T47D (cell line): Measurements from ENCODE around the gene SGMS1.

Experiments used
- DNase-seq, 2 experiments: peaks; one replicate each; pipeline versions ENCODE4 v3.0.0 to v3.0.0-alpha.2; 2011 to 2012; ENCODE audit warnings: low read depth in 1 of 2, low spot score in 1 of 2
- JUND ChIP-seq: IDR thresholded peaks from 2 replicates; pipeline ENCODE4 v1.6.1; 2012; ENCODE audit warnings: low read depth
- in situ Hi-C: cut with HindIII; loops from 2 replicates; pipeline ENCODE4 v1.10.0; 2016; ENCODE audit warnings: low sequenced_read_pairs, low pct_unique_long_range_greater_than_20kb

SGMS1 gene

DNA sequence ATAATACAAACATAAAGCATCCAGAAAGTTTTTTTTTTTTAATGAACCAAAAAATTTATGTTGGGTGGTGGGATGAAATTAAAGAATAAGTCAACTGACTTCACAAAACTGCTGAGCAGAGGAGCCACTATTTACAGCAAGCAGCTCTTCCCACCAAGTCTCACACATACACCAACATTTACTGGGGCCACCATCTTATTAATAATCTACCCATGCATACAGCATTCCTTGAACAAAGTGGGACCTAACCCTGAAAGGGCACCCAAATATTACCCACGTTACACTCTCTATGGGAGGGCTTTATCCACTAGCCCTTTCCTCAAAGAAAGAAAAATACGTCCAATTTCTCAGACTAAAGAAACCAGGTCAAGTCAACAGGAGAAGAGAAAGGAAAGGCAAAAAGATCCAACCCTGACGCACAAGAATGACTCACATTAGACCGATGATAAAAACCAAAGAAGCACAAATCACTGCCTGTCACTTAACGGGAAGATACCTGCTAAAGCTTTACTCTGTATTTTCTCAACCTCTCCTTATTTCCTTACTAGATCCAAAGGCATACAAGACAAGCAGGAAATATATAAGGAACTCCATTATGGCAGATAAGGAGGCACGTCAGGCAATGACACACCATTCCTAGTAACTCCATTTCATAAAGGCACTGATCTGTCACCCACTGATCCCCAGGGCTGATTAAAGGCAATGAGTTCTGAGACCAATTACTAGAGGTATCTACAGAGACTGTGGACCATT, 230.6 kb downstream of the SGMS1 start:
- in situ Hi-C loops: no loop called here
- DNase-seq: no peak
- TF ChIP-seq JUND: no peak

DNA sequence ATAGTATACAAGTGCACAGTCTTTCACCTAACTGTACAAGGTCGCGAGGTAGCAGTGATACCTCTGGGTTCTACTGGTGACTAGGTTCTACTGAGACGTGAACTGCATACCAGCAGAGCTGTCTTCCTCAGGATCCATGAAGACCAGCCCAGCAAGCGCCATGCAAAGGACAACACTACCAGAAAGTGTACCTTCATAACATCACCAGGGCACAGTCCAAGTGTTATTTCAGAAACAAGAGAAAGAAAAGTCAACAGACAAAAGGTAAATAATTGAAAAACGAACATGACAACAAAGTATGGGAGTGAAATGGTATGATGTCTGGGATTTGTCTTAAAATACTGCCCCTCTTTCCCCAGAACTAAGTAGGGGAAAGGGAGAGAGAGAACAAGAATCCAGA, 231.3 kb downstream of the SGMS1 start:
- DNase-seq: no peak
- in situ Hi-C loops: no loop called here
- TF ChIP-seq JUND: no peak

DNA sequence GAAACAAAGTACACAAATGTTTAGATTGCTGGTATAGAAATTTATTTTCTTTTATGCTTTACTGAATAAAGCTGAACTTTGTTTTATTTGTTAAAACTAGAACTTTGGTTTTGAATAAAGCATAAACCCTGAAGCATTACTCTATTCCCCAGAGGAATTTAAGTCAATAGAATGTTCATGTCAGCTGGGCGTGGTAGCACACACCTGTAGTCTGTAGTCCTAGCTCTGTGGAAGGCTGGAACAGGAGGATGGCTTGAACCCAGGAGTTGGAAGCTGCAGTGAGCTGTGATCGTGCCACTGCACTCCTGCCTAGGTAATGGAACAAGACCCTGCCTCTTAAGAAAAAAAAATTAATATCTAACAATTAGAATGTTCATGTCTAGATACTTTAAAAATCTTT, 233.5 kb downstream of the SGMS1 start:
- in situ Hi-C loops: no loop called here
- no peak for TF ChIP-seq JUND
- DNase-seq: no peak

DNA sequence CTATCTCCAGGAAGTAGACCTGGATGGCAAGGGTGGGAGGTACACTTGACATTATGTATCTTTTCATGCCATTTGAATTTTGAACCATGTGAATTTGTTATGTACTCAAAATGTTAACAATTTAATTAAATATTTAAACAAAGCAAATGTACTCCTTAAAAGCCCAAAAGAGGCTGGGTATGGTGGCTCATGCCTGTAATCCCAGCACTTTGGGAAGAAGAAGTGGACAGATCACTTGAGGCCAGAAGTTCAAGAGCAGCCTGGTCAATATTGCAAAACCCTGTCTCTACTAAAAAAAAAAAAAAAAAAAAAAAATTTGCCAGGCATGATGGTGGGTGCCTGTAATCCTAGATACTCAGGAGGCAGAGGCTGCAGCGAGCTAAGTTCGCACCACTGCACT, 235.6 kb downstream of the SGMS1 start:
- TF ChIP-seq JUND: no peak
- in situ Hi-C loops: no loop called here
- DNase-seq: no peak

DNA sequence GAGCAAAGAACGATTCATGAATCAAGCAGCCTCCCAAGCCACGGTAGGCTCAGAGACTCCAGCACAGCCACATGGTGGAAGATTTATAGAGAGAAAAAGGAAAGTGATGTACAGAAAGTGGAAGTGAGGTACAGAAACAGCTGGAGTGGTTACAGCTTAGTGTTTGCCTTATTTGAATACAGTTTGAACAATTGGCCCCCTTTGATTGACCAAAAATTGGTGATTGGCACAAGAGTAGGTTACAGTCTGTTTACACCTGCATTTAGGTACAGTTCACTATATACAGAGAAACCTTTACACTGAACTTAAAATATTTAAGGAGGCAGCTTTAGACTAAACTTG, 236.1 kb downstream of the SGMS1 start:
- TF ChIP-seq JUND: no peak

DNA sequence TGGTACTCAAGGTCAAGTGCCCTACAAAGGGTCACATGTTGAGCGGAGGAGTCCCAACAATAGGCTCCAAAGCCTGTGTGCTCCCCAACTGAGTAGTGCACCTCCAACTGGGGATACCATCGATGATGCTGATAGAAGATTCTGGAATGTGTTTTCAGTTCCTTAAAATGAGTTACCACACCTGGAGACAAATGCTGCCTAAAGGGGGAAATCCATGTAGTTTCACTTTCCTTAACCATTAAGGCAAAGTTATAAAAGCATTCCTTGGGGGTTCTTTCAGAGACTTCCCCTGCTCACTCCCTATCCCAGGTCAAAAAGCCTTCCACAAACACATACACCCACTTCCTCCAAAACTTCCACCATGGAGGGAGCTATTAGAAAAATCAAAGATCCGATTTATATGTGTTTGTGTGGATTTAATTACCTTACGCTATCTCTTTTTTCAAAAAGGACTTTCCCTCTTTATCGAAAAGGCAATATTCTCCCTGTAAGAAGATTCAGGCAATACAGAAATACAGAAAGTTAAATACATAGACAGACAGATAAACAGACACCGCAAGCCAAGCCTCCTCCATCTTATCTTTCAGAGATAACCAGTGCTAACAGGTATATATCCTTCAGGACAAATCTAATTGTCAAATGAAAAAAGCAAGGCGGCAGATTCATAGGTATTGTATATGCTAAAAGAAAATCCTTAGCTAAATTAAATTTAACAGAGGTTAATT, 236.6 kb downstream of the SGMS1 start:
- TF ChIP-seq JUND: no peak
- DNase-seq: no peak
- in situ Hi-C loops: no loop called here

More for the DNA sequence above, 236.1 kb downstream of the SGMS1 start:
- no peak for DNase-seq
- in situ Hi-C loops: no loop called here

DNA sequence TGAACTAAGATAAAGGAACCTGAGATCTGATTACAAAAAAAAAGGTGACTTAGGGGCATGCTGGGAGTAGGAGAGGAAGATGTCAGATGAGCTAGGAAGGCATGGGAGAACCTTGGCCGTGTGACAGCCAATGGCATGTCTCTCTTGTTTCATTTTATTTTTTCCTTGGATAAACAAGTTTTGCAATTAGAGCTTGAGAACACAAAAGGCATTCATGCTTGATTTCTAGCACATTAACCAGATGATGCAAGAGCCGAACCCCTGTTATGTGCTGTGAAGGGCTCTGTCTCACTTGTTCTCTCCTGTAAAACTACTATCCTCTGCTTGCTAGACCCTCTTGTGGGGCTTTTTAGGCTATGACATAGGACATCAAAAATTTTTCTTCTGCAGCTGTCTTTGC, 238.1 kb downstream of the SGMS1 start:
- no peak for TF ChIP-seq JUND
- no peak for DNase-seq
- in situ Hi-C loops: no loop called here

DNA sequence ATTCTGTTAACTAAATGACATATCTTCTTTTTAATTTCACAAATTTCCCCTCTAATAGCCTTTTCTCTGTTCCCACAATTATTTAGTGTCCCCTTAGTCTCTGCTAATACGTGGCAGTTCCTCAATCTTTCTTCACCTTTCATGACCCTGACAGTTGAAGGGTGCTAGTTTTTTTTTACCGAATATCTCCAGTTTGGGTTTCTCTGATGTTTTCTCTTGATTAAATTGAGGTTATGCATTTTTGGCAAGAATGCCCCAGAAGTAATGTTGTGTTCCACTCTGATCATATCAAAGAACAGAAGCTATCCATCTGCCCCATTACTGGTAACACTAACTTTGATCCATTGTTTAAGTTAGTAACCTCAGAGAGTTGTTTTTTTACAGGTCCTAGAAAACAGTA, 238.9 kb downstream of the SGMS1 start:
- in situ Hi-C loops: no loop called here
- TF ChIP-seq JUND: no peak
- no peak for DNase-seq

DNA sequence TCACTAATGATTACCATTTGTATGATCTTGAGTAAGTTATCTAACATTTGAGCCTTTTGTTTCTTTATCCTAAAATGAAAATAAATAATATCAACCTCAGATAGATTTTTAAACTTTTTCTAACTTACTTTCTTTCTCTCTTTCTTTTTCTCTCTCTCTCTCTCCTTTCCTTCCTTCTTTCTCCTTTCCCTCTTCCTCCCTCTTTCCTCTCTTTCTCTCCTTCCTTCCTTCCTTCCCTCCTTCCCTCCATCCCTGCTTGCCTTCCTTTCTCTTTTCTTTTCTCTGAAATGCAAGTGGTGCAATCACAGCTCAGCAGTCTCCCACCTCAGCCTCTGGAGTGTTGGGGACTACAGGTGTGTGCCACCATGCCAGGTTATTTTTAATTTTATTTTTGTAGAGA, 239.5 kb downstream of the SGMS1 start:
- no peak for TF ChIP-seq JUND
- DNase-seq: no peak
- in situ Hi-C loops: no loop called here

DNA sequence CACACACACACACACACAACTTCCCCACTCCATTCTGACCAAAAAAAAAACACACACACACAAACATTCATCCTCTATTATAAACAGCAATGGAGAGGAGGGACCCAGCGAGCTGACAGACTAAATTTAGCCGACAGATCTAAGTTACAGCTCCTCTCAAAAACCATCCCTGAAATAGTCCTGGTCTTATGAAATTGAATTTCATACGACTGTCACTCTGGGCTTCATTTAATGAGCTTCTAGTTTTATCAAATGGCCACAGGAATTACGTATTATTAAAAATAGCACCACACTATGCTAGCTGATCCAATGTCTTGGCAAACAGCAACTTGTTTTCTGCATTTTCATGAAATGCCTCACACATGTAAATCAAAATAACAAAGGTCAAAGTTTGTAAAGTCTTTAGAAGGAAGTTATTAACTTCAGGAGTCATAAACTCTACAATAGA, 241.2 kb downstream of the SGMS1 start:
- in situ Hi-C loops: no loop called here
- no peak for TF ChIP-seq JUND
- no peak for DNase-seq

DNA sequence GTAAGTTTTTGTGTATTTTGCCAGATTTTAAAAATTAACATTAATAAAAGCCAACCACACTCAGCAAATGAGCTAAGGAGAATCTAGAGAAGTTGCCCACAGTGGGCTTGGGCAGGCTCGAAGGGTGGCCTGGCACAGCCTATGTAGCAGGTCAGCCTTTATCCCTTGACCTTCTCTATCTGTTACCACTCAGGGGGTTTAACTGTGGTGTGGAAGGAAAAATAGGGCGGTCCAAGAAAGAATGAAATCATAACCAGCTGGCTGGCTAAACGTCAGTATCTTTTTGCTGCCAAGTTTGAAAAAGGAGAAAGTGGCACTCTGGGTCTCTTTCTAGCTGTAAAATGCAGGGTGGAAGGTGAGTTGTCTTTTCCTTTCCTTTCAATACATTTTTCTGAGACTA, 242.1 kb downstream of the SGMS1 start:
- TF ChIP-seq JUND: no peak
- in situ Hi-C loops: no loop called here

DNA sequence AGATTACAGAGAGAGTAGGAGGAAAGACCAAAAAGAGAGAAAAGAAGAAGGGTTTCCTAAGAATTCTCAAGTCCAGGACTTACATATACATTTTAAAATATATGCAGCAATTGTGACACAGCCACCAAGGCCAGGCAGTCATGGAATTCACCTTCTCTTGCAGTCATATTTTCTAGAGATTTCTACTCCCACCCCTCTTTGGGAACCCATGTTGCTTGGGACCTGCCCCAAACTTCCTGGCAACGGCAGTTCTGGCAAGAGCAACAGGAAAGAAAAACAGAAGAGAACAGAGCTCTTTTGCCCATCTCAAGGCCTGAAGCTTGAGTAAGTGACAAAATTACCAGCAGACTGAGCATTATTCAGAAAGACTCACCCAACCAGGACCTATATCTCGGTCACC, 244.1 kb downstream of the SGMS1 start:
- in situ Hi-C loops: no loop called here
- no peak for DNase-seq
- TF ChIP-seq JUND: no peak

More for the DNA sequence above, 242.1 kb downstream of the SGMS1 start:
- DNase-seq: no peak

DNA sequence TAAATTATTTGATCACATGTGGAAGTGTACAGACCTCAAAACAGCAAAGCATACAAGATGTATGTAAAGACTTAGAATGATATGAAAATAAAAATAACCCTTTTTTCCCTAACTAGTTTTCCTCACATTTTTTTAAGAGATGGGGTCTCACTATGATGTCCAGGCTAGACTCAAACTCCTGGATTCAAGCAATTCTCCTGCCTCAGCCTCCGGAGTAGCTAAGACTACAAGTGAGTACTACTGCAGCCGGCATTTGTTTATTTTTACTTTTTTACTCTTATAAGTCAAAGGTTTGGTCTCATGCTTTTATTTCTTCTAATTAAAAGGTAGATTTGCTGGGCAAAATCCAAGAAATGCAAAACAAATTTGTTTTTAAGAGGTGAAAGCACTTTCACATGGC, 248.0 kb downstream of the SGMS1 start:
- in situ Hi-C loops: no loop called here
- no peak for DNase-seq
- no peak for TF ChIP-seq JUND

DNA sequence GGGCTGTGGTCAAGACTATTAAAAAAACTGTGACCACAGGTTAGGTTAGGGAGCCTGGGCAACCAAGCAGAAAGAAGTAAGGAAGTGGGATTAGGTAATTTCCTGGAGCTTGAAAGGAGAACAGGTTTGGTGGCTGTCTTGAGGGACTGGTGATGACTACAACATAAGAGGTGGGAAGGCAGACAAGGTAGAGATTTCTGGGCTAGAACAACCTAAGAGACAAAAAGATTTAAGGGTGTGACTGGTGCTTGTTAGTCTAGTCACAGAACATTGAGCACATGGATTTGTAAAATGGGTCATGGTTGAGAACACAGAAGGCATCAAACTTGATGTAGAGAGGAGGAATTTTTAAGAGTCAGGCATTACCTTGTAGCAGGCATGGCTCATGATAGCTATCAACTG, 248.7 kb downstream of the SGMS1 start:
- DNase-seq: peak in 1 of 2 experiments; percentile 68
- no peak for TF ChIP-seq JUND
- in situ Hi-C loops: no loop called here
